Measurements from ENCODE around the gene FOXA1. TPM values are rescaled to one million over a fixed set of nuclear protein-coding genes. Genes with fewer than 3 reads are reported as not detected.

Gene FOXA1
- total and polyA plus RNA-seq, 2 donors (not counting 1 experiment from before 2014, with no cell fraction given): under 0.01 to 0.03 TPM

DNA sequence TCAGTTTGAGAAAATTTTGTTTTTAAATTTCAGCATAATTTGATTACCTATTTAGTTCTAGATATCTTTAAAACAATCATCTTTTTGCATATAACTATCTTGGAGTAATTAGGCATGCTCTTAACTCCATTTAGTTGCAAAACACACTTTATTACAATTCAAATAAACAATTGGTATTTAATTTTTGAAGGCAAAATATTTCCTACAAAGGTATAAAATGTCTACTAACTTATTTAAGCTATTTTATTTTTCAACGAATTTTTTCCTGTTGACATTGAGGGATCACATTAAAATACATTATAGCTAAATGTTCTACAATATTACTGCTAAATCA, 8.3 kb downstream of the FOXA1 start:
- TF ChIP-seq EZH2 (IDR thresholded peaks at IDR 0.05; ENCODE audit: low read length, missing control alignments): no peak
- TF ChIP-seq, protein P1, sequence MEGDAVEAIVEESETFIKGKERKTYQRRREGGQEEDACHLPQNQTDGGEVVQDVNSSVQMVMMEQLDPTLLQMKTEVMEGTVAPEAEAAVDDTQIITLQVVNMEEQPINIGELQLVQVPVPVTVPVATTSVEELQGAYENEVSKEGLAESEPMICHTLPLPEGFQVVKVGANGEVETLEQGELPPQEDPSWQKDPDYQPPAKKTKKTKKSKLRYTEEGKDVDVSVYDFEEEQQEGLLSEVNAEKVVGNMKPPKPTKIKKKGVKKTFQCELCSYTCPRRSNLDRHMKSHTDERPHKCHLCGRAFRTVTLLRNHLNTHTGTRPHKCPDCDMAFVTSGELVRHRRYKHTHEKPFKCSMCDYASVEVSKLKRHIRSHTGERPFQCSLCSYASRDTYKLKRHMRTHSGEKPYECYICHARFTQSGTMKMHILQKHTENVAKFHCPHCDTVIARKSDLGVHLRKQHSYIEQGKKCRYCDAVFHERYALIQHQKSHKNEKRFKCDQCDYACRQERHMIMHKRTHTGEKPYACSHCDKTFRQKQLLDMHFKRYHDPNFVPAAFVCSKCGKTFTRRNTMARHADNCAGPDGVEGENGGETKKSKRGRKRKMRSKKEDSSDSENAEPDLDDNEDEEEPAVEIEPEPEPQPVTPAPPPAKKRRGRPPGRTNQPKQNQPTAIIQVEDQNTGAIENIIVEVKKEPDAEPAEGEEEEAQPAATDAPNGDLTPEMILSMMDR (conservative IDR thresholded peaks at IDR 0.05 in 1 of 2, IDR thresholded peaks at IDR 0.05 in 1 of 2; ENCODE audit: low read depth in 1 of 2, low read length in 2 of 2): no peak
- no peak for DNase-seq (ENCODE audit: low read depth in 2 of 2)
- Histone ChIP-seq H3K4me3 (replicated peaks in 1 of 4; ENCODE audit: control extremely low read depth in 1 of 4, insufficient read depth in 1 of 4, low read depth in 3 of 4, low read length in 4 of 4) (no peak overlapping the region), H3K4me2 (ENCODE audit: extremely low read depth, insufficient read depth, low read length) (no peak overlapping the region), H3K27ac (ENCODE audit: insufficient read depth, low read length) (no peak overlapping the region), H3K36me3 (ENCODE audit: control insufficient read depth, insufficient read depth, low read length) (no peaks in the 10 kb centered on the region), H3K79me2 (ENCODE audit: control insufficient read depth, insufficient read depth, low read length) (no peaks in the 10 kb centered on the region), H3K9me3 (ENCODE audit: control insufficient read depth, insufficient read depth, low read depth, low read length) (no peaks in the 10 kb centered on the region), H3K4me1 (ENCODE audit: control insufficient read depth, extremely low read depth, insufficient read depth, low read length) (no peaks in the 10 kb centered on the region), H3K27me3 (ENCODE audit: control insufficient read depth, insufficient read depth, low read length) (peaks cover 78% of the 10 kb centered on the region), H2AFZ (ENCODE audit: low read length) (no peak overlapping the region), H4K20me1 (ENCODE audit: control insufficient read depth, extremely low read depth, insufficient read depth, low read length) (no peaks in the 10 kb centered on the region), H3K9ac (ENCODE audit: insufficient read depth, low read length) (no peak overlapping the region)

DNA sequence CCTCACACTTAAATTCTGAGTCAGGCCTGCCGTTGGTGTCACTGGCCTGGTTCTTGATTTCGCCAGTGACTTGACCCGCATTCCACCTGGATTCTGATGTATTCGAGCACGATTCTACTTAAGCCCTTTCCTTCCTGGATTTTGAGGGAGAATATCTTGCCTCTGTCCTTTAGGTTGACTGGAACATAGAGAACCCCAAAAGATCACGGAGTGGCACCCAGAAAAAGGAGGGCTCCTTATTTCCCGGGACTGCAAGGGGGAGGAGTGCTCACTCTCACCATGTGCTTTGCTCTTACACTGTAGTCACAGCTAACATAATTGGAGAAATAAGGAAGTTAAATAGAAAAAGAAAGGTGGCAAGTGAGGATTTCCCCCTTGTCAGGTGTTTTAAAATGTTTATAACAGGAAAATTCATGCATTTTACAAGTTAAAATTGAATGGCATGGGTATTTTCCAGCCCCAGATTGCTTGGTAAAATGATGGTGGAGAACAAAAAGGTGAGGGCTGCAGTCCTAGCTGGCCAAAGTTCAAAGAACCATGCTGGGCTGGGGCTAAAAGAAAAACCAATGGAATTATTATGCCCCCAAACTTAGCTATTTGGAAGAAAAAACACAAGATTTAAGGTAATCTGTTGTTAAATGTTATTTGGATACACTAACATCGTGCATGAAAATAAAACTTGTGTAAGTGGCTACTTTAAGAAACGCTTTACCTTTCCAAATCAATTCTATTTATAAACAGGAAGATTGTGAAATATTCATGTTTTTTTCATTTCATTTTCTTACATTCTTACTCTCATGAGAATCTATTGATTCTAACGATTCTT, 8.9 kb downstream of the FOXA1 start:
- Histone ChIP-seq H3K36me3 (ENCODE audit: control insufficient read depth, insufficient read depth, low read length) (no peaks in the 10 kb centered on the region), H3K27me3 (ENCODE audit: control insufficient read depth, insufficient read depth, low read length) (peaks cover 74% of the 10 kb centered on the region), H3K4me2 (ENCODE audit: extremely low read depth, insufficient read depth, low read length) (no peak overlapping the region), H3K9me3 (ENCODE audit: control insufficient read depth, insufficient read depth, low read depth, low read length) (no peaks in the 10 kb centered on the region), H2AFZ (ENCODE audit: low read length) (no peak overlapping the region), H3K4me1 (ENCODE audit: control insufficient read depth, extremely low read depth, insufficient read depth, low read length) (no peaks in the 10 kb centered on the region), H3K27ac (ENCODE audit: insufficient read depth, low read length) (no peak overlapping the region), H3K79me2 (ENCODE audit: control insufficient read depth, insufficient read depth, low read length) (no peaks in the 10 kb centered on the region), H3K4me3 (replicated peaks in 1 of 4; ENCODE audit: control extremely low read depth in 1 of 4, insufficient read depth in 1 of 4, low read depth in 3 of 4, low read length in 4 of 4) (no peak overlapping the region), H3K9ac (ENCODE audit: insufficient read depth, low read length) (no peak overlapping the region), H4K20me1 (ENCODE audit: control insufficient read depth, extremely low read depth, insufficient read depth, low read length) (no peaks in the 10 kb centered on the region)
- TF ChIP-seq, protein P1 (conservative IDR thresholded peaks at IDR 0.05 in 1 of 2, IDR thresholded peaks at IDR 0.05 in 1 of 2; ENCODE audit: low read depth in 1 of 2, low read length in 2 of 2): no peak
- no peak for TF ChIP-seq EZH2 (IDR thresholded peaks at IDR 0.05; ENCODE audit: low read length, missing control alignments)
- DNase-seq (ENCODE audit: low read depth in 2 of 2): no peak

DNA sequence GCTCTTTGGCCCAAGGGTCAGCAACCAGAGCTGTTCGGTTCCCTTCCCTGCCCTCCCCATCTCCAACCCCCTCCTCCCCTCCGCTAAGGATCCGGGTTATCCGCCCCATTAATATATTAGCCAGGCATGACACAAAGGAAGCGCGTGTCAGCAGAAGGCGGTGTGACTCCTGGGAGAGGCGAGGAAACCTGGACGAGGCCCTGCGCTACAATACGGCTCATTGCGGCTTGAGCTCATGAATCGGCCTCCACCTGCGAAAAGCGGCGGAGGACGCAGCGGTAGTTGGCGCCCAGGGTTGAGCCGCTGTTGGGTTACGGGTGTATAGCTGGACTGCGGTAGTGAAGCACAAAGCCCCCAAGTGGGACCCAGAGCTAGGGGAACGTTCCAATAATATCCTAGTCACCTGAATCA, 9.9 kb downstream of the FOXA1 start:
- Histone ChIP-seq H3K9me3 (ENCODE audit: control insufficient read depth, insufficient read depth, low read depth, low read length) (no peaks in the 10 kb centered on the region), H3K4me1 (ENCODE audit: control insufficient read depth, extremely low read depth, insufficient read depth, low read length) (no peaks in the 10 kb centered on the region), H3K79me2 (ENCODE audit: control insufficient read depth, insufficient read depth, low read length) (no peaks in the 10 kb centered on the region), H2AFZ (ENCODE audit: low read length) (no peak overlapping the region), H3K4me3 (replicated peaks in 1 of 4; ENCODE audit: control extremely low read depth in 1 of 4, insufficient read depth in 1 of 4, low read depth in 3 of 4, low read length in 4 of 4) (no peak overlapping the region), H4K20me1 (ENCODE audit: control insufficient read depth, extremely low read depth, insufficient read depth, low read length) (no peaks in the 10 kb centered on the region), H3K36me3 (ENCODE audit: control insufficient read depth, insufficient read depth, low read length) (no peaks in the 10 kb centered on the region), H3K4me2 (ENCODE audit: extremely low read depth, insufficient read depth, low read length) (no peak overlapping the region), H3K27ac (ENCODE audit: insufficient read depth, low read length) (no peak overlapping the region), H3K27me3 (ENCODE audit: control insufficient read depth, insufficient read depth, low read length) (peaks cover 64% of the 10 kb centered on the region), H3K9ac (ENCODE audit: insufficient read depth, low read length) (no peak overlapping the region)
- no peak for DNase-seq (ENCODE audit: low read depth in 2 of 2)
- TF ChIP-seq EZH2 (IDR thresholded peaks at IDR 0.05; ENCODE audit: low read length, missing control alignments): no peak
- TF ChIP-seq, protein P1 (conservative IDR thresholded peaks at IDR 0.05 in 1 of 2, IDR thresholded peaks at IDR 0.05 in 1 of 2; ENCODE audit: low read depth in 1 of 2, low read length in 2 of 2): no peak
